RWPE2 (cell line): ENCODE results near the gene UGT1A8.

Source experiments
- ATAC-seq: fragments of 200-7000 bp; cut with Tn5 transposase; 3 replicates; pipeline ENCODE4 v1.9.1; 2021; ENCODE audit warnings: low read depth
- DNase-seq: peaks from one replicate; pipeline ENCODE4 v3.0.0-alpha.2; 2020; ENCODE audit warnings: low spot score
- H3K27ac ChIP-seq: fragments of 450-650 bp; 2 replicates; pipeline ENCODE4 v1.5.1; 2017; ENCODE audit warnings: mild to moderate bottlenecking; ENCODE audit not compliant: poor library complexity, severe bottlenecking
- H3K27me3 ChIP-seq: fragments of 250-450 bp; sonication (Bioruptor Pico); 2 replicates; pipeline ENCODE4 v1.5.1; 2021; ENCODE audit warnings: mild to moderate bottlenecking, moderate library complexity; ENCODE audit not compliant: insufficient read depth, poor library complexity, severe bottlenecking
- H3K36me3 ChIP-seq: fragments of 250-450 bp; sonication (Bioruptor Pico); 2 replicates; pipeline ENCODE4 v1.5.1; 2020; ENCODE audit warnings: low read depth, mild to moderate bottlenecking, moderate library complexity
- H3K4me1 ChIP-seq: fragments of 250-450 bp; sonication (Bioruptor Pico); 2 replicates; pipeline ENCODE4 v1.5.1; 2021; ENCODE audit warnings: mild to moderate bottlenecking, moderate library complexity; ENCODE audit not compliant: insufficient read depth, poor library complexity, severe bottlenecking
- H3K4me3 ChIP-seq: fragments of 250-450 bp; sonication (Bioruptor Pico); 2 replicates; pipeline ENCODE4 v1.5.1; 2021; ENCODE audit warnings: mild to moderate bottlenecking, moderate library complexity; ENCODE audit not compliant: severe bottlenecking
- H3K9me3 ChIP-seq: fragments of 250-450 bp; sonication (Bioruptor Pico); 2 replicates; pipeline ENCODE4 v1.5.1; 2021; ENCODE audit warnings: mild to moderate bottlenecking, moderate library complexity; ENCODE audit not compliant: severe bottlenecking
- TF ChIP-seq, protein P1 (sequence below): fragments of 450-650 bp; IDR thresholded peaks from one replicate; pipeline ENCODE4 v1.5.1; 2017; ENCODE audit warnings: mild to moderate bottlenecking, moderate library complexity; ENCODE audit not compliant: poor library complexity, severe bottlenecking

UGT1A8 gene

DNA sequence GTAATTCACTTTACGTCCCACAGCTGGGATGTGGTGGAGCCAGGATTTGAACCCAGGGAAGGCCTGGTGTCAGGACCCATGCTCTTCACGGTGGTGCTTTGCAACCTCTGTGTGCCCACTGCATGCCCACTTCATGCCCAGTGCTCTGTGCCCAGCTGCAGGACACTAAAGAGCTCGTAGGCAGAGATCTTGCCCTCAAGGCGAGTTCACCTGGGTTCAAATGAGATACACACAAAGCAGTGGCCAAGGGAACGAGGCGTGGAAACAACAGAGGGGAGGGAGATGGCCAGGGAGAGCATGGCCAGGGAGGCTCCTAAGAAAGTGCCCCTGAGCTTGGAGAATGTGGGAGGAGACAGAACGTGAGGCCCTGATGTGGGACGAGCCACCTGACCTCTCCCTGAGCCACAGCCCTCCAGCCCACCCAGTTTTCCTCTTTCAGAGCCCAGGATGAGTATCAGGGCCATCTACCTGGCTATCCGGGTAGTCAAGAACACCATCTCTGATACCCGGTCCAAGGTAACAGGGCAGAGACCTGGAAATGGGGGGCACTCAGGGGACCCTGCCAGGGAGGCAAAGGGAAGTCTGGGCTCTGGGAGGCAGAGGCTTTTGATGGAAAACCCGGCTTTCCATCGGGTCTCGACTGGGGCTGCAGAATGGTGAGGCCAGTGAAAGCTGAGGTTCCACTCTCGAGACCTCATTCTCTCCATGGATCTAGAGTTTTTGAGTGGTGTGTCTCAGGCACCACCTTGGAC, 181.1 kb downstream of the UGT1A8 start:
- Histone ChIP-seq H3K36me3 (no peaks in the 10 kb centered on the region), H3K4me3 (no peak overlapping the region), H3K9me3 (no peaks in the 10 kb centered on the region), H3K27ac (no peak overlapping the region), H3K27me3 (no peaks in the 10 kb centered on the region), H3K4me1 (no peaks in the 10 kb centered on the region)
- DNase-seq (no peak), ATAC-seq (no peak)
- TF ChIP-seq, protein P1, sequence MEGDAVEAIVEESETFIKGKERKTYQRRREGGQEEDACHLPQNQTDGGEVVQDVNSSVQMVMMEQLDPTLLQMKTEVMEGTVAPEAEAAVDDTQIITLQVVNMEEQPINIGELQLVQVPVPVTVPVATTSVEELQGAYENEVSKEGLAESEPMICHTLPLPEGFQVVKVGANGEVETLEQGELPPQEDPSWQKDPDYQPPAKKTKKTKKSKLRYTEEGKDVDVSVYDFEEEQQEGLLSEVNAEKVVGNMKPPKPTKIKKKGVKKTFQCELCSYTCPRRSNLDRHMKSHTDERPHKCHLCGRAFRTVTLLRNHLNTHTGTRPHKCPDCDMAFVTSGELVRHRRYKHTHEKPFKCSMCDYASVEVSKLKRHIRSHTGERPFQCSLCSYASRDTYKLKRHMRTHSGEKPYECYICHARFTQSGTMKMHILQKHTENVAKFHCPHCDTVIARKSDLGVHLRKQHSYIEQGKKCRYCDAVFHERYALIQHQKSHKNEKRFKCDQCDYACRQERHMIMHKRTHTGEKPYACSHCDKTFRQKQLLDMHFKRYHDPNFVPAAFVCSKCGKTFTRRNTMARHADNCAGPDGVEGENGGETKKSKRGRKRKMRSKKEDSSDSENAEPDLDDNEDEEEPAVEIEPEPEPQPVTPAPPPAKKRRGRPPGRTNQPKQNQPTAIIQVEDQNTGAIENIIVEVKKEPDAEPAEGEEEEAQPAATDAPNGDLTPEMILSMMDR: no peak

DNA sequence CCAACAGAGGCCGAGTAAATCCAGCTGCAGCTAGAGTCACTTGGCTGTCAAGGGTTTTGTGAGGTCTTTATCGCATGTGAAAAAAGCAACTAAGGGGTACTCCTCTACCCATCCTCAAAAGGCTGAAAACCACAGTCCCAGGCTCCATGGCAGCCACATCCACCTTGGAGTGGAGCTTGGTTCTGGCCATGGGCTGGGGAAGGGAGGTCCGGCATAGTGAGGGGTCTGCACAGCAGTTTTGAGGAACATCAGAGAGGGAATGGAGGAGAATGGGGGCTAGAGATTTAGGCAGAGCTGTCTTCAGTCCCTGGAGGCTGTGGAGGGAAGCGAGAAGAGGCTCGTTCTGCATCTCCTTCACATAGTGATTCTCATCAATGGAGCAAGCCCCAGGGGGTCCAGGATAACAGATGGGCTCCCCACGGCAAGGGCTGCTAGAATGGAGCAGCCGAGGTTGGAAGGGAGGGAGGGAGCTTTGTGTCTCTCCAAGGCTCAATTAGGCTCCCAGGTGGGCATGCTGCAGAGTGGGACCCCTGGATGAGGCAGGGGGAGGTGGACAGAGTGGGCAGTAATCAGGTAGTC, 181.7 kb downstream of the UGT1A8 start:
- Histone ChIP-seq H3K4me1 (no peaks in the 10 kb centered on the region), H3K36me3 (no peaks in the 10 kb centered on the region), H3K4me3 (no peak overlapping the region), H3K27ac (no peak overlapping the region), H3K9me3 (no peaks in the 10 kb centered on the region), H3K27me3 (no peaks in the 10 kb centered on the region)
- no peak for ATAC-seq
- TF ChIP-seq, protein P1: no peak
- DNase-seq: no peak

DNA sequence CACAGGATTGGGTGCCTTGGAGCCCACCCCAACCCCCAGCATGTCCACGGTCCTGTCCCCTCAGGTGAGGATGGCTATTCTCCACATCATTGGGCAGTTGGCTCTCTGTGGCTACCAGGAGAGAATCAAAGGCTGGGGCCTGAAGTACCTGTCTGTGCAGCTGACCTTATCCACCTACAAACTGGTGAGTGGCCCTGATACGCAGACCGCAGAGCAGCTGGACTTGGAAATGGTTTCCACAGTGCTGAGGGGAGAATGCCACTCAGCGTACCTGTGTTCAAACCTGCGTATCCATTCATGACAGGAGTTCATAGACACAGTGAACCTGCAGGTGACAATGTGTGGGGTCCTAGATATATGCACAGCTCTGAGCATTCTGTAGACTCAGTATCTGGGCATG, 182.3 kb downstream of the UGT1A8 start:
- no peak overlapping the region for H3K27ac ChIP-seq

DNA sequence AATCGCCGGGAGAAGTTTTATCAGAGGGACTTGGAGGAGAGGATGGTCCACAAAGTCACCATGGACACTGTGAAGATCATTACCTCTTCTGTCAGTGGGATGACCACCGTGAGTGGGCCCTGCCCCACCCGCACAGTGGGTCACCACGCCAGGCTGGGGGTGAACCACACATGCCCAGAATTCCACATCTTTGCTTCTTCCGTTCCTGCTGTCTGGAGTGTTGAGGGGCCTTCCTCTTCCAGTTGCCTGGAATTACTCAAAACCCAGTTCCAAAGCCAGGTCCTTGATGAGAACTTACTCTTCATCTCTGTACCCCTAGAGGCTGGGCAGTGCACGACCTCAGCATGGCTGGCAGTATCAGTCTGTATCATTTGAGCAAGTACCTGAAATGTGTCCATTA, 182.8 kb downstream of the UGT1A8 start:
- H3K36me3 ChIP-seq: no peaks in the 10 kb centered on the region
- H3K9me3 ChIP-seq: no peaks in the 10 kb centered on the region
- no peak overlapping the region for H3K4me3 ChIP-seq
- TF ChIP-seq, protein P1: no peak
- no peaks in the 10 kb centered on the region for H3K4me1 ChIP-seq
- ATAC-seq (no peak), DNase-seq (no peak)
- H3K27me3 ChIP-seq: no peaks in the 10 kb centered on the region
- H3K27ac ChIP-seq: no peak overlapping the region

More for the DNA sequence above, 182.3 kb downstream of the UGT1A8 start:
- Histone ChIP-seq H3K27me3 (no peaks in the 10 kb centered on the region), H3K36me3 (no peaks in the 10 kb centered on the region), H3K4me3 (no peak overlapping the region), H3K4me1 (no peaks in the 10 kb centered on the region), H3K9me3 (no peaks in the 10 kb centered on the region)
- no peak for ATAC-seq
- TF ChIP-seq, protein P1: no peak
- no peak for DNase-seq
